ENCODE data around the gene OCA2.

OCA2 gene

DNA sequence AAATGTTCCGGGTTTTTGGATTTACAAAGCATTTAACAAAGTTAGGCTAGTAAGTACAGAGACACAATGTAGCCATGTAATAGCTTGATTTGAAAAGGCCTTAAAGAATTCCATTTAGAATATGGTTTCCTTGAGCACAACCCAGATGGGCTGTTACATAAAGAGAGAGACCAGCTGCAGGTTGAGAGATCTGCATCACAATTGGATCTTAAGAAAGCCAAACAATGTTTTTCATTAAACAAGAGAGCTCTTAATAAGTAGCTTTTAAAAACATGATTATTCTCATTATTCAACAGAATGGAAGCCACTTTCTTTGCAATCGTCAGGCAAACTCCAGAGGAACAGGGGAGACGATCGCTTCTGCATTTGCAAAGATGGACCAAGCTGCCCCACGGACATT is 300.3 kb downstream of the OCA2 start:
- H3K4me1 ChIP-seq (ENCODE audit: insufficient read depth, low read length, severe bottlenecking) = no peaks in the 10 kb centered on the region
- H4K20me1 ChIP-seq (ENCODE audit: insufficient read depth, low read length) = no peaks in the 10 kb centered on the region
- H3K9ac ChIP-seq (ENCODE audit: low read length) = no peak overlapping the region
- H3K36me3 ChIP-seq (ENCODE audit: insufficient read depth, low read length) = no peaks in the 10 kb centered on the region
- TF ChIP-seq, protein P1, sequence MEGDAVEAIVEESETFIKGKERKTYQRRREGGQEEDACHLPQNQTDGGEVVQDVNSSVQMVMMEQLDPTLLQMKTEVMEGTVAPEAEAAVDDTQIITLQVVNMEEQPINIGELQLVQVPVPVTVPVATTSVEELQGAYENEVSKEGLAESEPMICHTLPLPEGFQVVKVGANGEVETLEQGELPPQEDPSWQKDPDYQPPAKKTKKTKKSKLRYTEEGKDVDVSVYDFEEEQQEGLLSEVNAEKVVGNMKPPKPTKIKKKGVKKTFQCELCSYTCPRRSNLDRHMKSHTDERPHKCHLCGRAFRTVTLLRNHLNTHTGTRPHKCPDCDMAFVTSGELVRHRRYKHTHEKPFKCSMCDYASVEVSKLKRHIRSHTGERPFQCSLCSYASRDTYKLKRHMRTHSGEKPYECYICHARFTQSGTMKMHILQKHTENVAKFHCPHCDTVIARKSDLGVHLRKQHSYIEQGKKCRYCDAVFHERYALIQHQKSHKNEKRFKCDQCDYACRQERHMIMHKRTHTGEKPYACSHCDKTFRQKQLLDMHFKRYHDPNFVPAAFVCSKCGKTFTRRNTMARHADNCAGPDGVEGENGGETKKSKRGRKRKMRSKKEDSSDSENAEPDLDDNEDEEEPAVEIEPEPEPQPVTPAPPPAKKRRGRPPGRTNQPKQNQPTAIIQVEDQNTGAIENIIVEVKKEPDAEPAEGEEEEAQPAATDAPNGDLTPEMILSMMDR (IDR thresholded peaks at IDR 0.05; ENCODE audit: low read length) = no peak
- TF ChIP-seq EZH2 (IDR thresholded peaks at IDR 0.05; ENCODE audit: borderline replicate concordance, low read length) = no peak
- H3F3A ChIP-seq (ENCODE audit: insufficient read depth, low read length) = no peaks in the 10 kb centered on the region
- H3K4me2 ChIP-seq (ENCODE audit: low read length) = no peak overlapping the region
- no peaks in the 10 kb centered on the region for H3K9me3 ChIP-seq (ENCODE audit: low read length)
- no peaks in the 10 kb centered on the region for H3K9me2 ChIP-seq (ENCODE audit: low read depth, low read length)
- no peak overlapping the region for H3K4me3 ChIP-seq (ENCODE audit: low read depth, low read length, poor library complexity, severe bottlenecking)
- H3K27me3 ChIP-seq (ENCODE audit: insufficient read depth, low read length) = 0 out of 2 replicates have a peak, but pooled peaks cover 2% of the 10 kb centered on the region
- H3K27ac ChIP-seq (ENCODE audit: low read depth, low read length, poor library complexity, severe bottlenecking) = no peak overlapping the region
- no peak overlapping the region for H2AFZ ChIP-seq (ENCODE audit: low read length)
- no peaks in the 10 kb centered on the region for H3K79me2 ChIP-seq (ENCODE audit: insufficient read depth, low read length)

DNA sequence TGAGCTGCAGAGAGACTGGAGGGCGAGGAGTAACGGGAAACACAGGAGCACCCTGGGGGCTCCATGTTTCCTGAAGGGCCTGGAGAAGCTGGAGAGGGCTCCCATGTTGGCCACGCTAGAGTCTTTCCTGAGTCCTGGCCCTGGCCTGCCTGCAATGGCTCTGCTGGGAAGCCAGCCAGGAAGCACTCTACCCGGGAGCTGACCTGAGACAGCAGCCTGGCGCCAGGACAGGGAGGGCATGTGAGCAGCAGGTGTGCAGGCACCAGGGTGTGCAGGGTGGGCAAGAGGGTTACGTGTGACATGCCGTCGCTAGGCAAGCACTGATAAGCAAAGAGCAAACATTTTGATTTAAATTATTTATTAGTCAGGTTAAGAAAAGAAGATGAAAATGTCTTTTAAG is 301.4 kb downstream of the OCA2 start:
- no peak overlapping the region for H3K4me2 ChIP-seq (ENCODE audit: low read length)
- H4K20me1 ChIP-seq (ENCODE audit: insufficient read depth, low read length) = no peaks in the 10 kb centered on the region
- no peaks in the 10 kb centered on the region for H3K79me2 ChIP-seq (ENCODE audit: insufficient read depth, low read length)
- H3K9me2 ChIP-seq (ENCODE audit: low read depth, low read length) = no peaks in the 10 kb centered on the region
- H3K4me3 ChIP-seq (ENCODE audit: low read depth, low read length, poor library complexity, severe bottlenecking) = no peak overlapping the region
- H3K9me3 ChIP-seq (ENCODE audit: low read length) = no peaks in the 10 kb centered on the region
- H3K27ac ChIP-seq (ENCODE audit: low read depth, low read length, poor library complexity, severe bottlenecking) = no peak overlapping the region
- no peak overlapping the region for H3K9ac ChIP-seq (ENCODE audit: low read length)
- H2AFZ ChIP-seq (ENCODE audit: low read length) = no peak overlapping the region
- H3K27me3 ChIP-seq (ENCODE audit: insufficient read depth, low read length) = 0 out of 2 replicates have a peak, but pooled peaks cover 2% of the 10 kb centered on the region
- no peak for TF ChIP-seq EZH2 (IDR thresholded peaks at IDR 0.05; ENCODE audit: borderline replicate concordance, low read length)
- TF ChIP-seq, protein P1 (IDR thresholded peaks at IDR 0.05; ENCODE audit: low read length) = no peak
- H3K36me3 ChIP-seq (ENCODE audit: insufficient read depth, low read length) = no peaks in the 10 kb centered on the region
- no peaks in the 10 kb centered on the region for H3K4me1 ChIP-seq (ENCODE audit: insufficient read depth, low read length, severe bottlenecking)
- no peaks in the 10 kb centered on the region for H3F3A ChIP-seq (ENCODE audit: insufficient read depth, low read length)

DNA sequence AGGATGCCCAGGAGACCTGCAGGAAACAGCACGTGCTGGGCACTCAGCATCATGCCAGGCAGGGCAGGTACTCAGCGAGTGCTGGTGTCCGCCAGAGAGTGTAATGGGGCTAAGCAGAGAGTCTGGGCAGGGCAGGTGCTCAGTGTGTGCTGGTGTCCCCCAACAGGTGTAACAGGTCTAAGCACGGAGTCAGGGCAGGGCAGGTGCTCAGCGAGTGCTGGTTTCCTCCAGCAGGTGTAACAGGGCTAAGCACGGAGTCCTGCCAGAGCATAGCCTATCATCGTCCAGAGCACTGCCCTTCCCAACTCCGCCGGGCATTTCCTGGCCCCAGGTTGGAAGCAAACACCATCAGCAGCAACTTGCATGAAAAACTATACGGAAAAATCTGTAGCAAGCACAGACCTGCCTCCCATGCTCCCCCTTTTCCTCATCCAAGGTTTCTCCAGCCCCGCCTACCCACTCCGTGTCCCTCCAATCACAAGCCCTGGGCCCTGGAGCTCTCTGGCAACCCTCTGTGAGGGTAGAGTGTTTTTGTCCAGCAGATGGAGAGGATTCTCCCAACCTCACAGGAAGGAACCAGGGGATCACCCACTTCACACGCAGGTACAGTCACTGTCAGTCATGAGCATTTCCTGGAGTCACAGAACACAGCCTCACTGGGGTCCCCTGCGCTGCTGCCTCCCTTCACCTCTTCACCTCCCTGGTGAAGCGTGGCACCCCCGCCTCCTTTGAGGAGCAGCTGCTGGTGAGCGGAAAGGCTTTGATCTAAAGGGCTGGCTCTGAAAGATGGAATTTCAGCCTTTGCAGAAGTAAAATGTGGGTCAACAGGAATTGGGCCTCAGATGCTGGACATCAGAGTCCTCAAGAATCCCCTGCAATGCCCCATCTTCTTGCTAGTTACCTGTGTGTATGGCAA is 302.5 kb downstream of the OCA2 start:
- no peaks in the 10 kb centered on the region for H3F3A ChIP-seq (ENCODE audit: insufficient read depth, low read length)
- H3K9me3 ChIP-seq (ENCODE audit: low read length) = no peaks in the 10 kb centered on the region
- no peaks in the 10 kb centered on the region for H3K4me1 ChIP-seq (ENCODE audit: insufficient read depth, low read length, severe bottlenecking)
- 0 out of 2 replicates have a peak, but pooled peaks cover 2% of the 10 kb centered on the region for H3K27me3 ChIP-seq (ENCODE audit: insufficient read depth, low read length)
- no peaks in the 10 kb centered on the region for H4K20me1 ChIP-seq (ENCODE audit: insufficient read depth, low read length)
- H3K36me3 ChIP-seq (ENCODE audit: insufficient read depth, low read length) = no peaks in the 10 kb centered on the region
- H3K9ac ChIP-seq (ENCODE audit: low read length) = no peak overlapping the region
- H3K4me2 ChIP-seq (ENCODE audit: low read length) = no peak overlapping the region
- no peaks in the 10 kb centered on the region for H3K79me2 ChIP-seq (ENCODE audit: insufficient read depth, low read length)
- H2AFZ ChIP-seq (ENCODE audit: low read length) = no peak overlapping the region
- TF ChIP-seq, protein P1 (IDR thresholded peaks at IDR 0.05; ENCODE audit: low read length) = no peak
- no peak for TF ChIP-seq EZH2 (IDR thresholded peaks at IDR 0.05; ENCODE audit: borderline replicate concordance, low read length)
- H3K27ac ChIP-seq (ENCODE audit: low read depth, low read length, poor library complexity, severe bottlenecking) = no peak overlapping the region
- H3K4me3 ChIP-seq (ENCODE audit: low read depth, low read length, poor library complexity, severe bottlenecking) = no peak overlapping the region
- no peaks in the 10 kb centered on the region for H3K9me2 ChIP-seq (ENCODE audit: low read depth, low read length)
